Lower leg skin (tissue), 4 donors: ENCODE data around the gene RNF141. TPM values are rescaled to one million over a fixed set of nuclear protein-coding genes. Genes with fewer than 3 reads are reported as not detected.

Experiments used
- DNase-seq, 2 donors: peaks; one replicate each; pipeline ENCODE4 v3.0.0-alpha.2; 2019; ENCODE audit warnings: low spot score in 2 of 2
- H3K4me3 ChIP-seq: fragments of 200-600 bp; sonication (generic); 2 replicates; pipeline ENCODE4 v1.5.1; 2017; ENCODE audit warnings: mild to moderate bottlenecking, low read depth; ENCODE audit not compliant: poor library complexity, severe bottlenecking
- POLR2A ChIP-seq, 2 donors: fragments of 450-650 bp; IDR thresholded peaks; one replicate each; pipeline ENCODE4 v1.6.1; 2016 to 2017; ENCODE audit warnings: antibody characterized with exemption in 2 of 2, mild to moderate bottlenecking in 1 of 2, moderate library complexity in 1 of 2
- WGBS, 2 donors: methylation state at CpG; one replicate each; pipeline ENCODE4 v1.1.5; 2018; 5-methylcytosine and 5-hydroxymethylcytosine counted together
- intact Hi-C: fragments of 100-400 bp; cut with DNase I; formaldehyde crosslinking; loops from one replicate; pipeline ENCODE4 v1.15.0; 2023; ENCODE audit warnings: low total_unique reads
- total RNA-seq, 4 donors: library from RNA; depleted of rRNA; stranded (reverse); fragments of >200 nt; gene quantifications; one replicate each; pipeline ENCODE4 v1.1.0, GENCODE V29; 2016
- TF ChIP-seq, protein P1 (sequence below), 3 donors: fragments of 450-650 bp; IDR thresholded peaks; one replicate each; pipeline ENCODE4 v1.5.1; 2016; ENCODE audit warnings: antibody characterized with exemption in 3 of 3, mild to moderate bottlenecking in 3 of 3, moderate library complexity in 2 of 3

Gene RNF141, protein sequence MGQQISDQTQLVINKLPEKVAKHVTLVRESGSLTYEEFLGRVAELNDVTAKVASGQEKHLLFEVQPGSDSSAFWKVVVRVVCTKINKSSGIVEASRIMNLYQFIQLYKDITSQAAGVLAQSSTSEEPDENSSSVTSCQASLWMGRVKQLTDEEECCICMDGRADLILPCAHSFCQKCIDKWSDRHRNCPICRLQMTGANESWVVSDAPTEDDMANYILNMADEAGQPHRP
- total RNA-seq: 10 to 100 TPM; 70.6 to 74.9 (median 74.2) TPM

DNA sequence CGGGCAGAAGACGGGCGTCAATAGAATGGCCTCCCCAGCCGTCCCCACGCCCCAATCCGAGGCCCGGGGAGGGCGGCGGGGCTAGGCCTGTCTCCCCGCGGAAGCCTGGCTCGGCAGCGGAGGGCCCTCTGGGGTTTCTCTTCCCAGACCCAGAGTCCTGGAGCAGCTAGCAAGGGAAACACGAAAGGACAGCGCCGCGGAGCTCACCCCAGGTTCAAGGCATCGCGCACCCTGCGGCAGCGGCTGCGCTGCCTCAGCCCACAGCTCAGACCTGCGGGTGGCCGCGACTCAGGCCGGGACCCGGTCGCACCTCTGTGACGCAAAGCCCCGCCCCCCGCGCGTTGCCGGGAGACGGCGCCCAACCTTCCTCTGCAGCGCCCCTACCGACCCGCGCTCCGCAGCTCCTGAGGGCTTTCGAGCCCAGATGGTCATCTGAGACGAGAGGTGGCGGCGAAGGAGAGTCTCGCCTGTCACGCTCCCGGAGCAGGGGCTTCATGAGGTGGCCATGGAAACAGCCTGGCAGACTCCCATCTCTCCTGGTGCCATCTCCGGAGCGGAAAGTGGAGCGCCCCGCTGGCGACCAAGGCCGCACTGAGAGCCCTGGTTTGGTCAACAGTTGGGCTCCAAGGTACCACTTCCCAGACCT lies at the start of gene RNF141:
RNF141 (minus strand) TSS at position 273 of the 646 bp plus-strand sequence. CDS start 7,029 bp downstream, outside the sequence.
- DNase-seq: peak; percentile 93 to 99
- peak in 1 of 2 donors; percentile 64 for TF ChIP-seq POLR2A (IDR thresholded peaks at IDR 0.05)
- TF ChIP-seq, protein P1, sequence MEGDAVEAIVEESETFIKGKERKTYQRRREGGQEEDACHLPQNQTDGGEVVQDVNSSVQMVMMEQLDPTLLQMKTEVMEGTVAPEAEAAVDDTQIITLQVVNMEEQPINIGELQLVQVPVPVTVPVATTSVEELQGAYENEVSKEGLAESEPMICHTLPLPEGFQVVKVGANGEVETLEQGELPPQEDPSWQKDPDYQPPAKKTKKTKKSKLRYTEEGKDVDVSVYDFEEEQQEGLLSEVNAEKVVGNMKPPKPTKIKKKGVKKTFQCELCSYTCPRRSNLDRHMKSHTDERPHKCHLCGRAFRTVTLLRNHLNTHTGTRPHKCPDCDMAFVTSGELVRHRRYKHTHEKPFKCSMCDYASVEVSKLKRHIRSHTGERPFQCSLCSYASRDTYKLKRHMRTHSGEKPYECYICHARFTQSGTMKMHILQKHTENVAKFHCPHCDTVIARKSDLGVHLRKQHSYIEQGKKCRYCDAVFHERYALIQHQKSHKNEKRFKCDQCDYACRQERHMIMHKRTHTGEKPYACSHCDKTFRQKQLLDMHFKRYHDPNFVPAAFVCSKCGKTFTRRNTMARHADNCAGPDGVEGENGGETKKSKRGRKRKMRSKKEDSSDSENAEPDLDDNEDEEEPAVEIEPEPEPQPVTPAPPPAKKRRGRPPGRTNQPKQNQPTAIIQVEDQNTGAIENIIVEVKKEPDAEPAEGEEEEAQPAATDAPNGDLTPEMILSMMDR (IDR thresholded peaks at IDR 0.05): peak in 1 of 3 donors; percentile 77
- peak within 1 kb of the TSS; percentile 79 for H3K4me3 ChIP-seq
- WGBS, 2 donors: 0 to 1% methylated on average over 25 to 37 of the region's 54 CpGs
- intact Hi-C loops: no loop called here

DNA sequence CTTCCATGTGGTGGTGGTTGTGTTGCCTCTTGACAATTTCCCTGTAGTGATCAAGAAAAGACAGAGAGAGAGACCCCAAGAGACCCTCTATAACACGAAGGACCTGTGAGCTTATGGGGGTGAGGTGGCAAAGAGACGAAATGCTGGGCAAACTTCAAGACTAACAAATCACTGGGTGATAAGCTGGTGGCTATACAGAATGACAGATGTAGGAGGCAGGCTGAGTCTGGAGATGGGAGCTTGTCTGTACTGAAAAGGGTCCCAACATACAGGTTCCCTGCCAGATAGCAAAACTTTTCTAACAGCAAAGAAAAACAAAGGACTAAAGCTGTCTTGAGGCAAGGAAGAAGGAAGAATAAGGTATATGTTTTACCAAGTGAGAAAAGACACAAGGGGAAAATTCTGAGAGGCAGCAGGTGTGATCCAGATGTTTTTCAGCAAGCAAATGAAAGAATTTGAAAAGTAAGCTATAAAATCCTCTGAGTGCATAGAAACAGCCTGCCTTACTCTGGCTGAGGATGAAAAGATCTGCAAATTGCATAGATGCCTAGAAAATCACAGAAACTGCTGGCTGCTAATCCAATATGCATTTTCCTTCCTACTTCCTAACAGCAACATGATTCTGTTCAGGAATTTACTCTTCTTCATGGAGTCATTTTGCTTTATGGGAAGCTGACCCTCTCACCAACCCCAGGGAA lies 49.4 kb upstream of the RNF141 start:
- WGBS, 2 donors: 83 to 84% methylated on average over 2 of the region's 2 CpGs
- TF ChIP-seq, protein P1 (IDR thresholded peaks at IDR 0.05): no peak
- TF ChIP-seq POLR2A (IDR thresholded peaks at IDR 0.05): no peak
- no peak for DNase-seq
- intact Hi-C loops: no loop called here
- H3K4me3 ChIP-seq: no peak overlapping the region

DNA sequence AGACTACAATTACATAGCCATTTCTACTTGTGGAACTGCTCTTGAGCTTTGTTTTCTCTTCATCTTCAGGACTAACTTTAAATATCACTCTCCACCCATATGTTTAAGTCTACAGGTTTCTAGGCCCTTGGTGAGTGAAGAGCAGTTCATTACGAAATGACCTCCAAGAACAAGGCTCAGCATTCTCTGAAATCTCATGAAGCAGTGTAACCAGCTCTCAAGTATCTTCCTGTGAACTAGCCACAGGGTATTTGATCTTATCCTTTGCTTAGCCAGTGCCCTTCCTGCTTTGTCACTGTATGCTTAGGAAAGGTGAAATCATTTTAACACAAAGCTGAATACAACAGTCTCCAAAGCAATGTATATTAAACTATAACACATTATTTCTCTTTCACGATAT lies 47.9 kb upstream of the RNF141 start:
- no peak for DNase-seq

DNA sequence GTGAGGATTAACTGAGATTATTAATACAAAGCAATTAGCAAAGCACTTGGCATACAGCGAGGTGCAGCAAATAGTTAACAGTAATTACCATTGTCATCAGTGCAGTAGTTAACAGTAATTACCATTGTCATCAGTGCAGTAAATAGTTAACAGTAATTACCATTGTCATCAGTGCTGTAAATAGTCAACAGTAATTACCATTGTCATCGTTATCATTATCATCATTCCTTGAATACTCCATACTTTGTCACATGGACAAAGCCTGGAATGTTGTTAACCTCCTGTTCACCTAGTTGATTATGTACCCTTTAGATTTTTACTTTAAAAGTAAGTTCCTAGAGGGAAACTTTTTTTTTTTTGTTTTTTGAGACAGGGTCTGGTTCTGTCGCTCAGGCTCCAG lies 47.0 kb upstream of the RNF141 start:
- 86 to 89% methylated on average over 3 of the region's 3 CpGs for WGBS, 2 donors
- H3K4me3 ChIP-seq: no peak overlapping the region
- no peak for TF ChIP-seq POLR2A (IDR thresholded peaks at IDR 0.05)
- TF ChIP-seq, protein P1 (IDR thresholded peaks at IDR 0.05): no peak
- DNase-seq: no peak
- intact Hi-C loops: no loop called here

More for the DNA sequence above, 47.9 kb upstream of the RNF141 start:
- WGBS, 2 donors: 78 to 88% methylated on average over 2 of the region's 2 CpGs
- H3K4me3 ChIP-seq: no peak overlapping the region
- TF ChIP-seq, protein P1 (IDR thresholded peaks at IDR 0.05): no peak
- no peak for TF ChIP-seq POLR2A (IDR thresholded peaks at IDR 0.05)
- intact Hi-C loops: no loop called here

DNA sequence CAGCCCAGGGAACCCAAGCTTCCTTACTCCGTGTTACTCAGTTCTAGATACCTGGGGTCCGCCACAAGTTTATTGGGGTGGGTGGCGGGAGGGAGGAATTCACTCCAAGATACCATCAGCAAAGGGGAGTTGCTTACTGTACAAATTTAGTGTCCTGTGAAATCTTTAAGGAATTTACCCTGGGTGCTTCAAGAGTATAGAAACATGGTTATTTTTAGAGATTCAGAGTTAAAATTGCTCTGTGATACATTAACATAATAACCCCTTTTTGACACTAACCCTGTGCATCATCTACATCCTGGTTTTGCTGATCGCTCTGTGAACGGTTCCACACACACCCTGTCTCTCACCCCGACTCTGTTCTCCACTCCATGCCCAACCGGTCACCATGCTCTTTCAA lies 46.4 kb upstream of the RNF141 start:
- no peak for DNase-seq
- TF ChIP-seq, protein P1 (IDR thresholded peaks at IDR 0.05): no peak
- no peak for TF ChIP-seq POLR2A (IDR thresholded peaks at IDR 0.05)
- 83% methylated on average over 7 of the region's 7 CpGs for WGBS, 2 donors
- no peak overlapping the region for H3K4me3 ChIP-seq
- intact Hi-C loops: no loop called here
